Aorta (tissue), 5 donors: ENCODE data around the gene METTL23. TPM values are rescaled to one million over a fixed set of nuclear protein-coding genes. Genes with fewer than 3 reads are reported as not detected.
"Not testable (repeated sequence)": the region's sequence is repeated elsewhere in the genome, so short reads cannot be mapped to it uniquely, and the experiment has no call there.

Experiments
- ATAC-seq: fragments of 200-7000 bp; cut with Tn5 transposase; one replicate; pipeline ENCODE4 v1.9.1; 2022; ENCODE audit warnings: moderate library complexity; ENCODE audit not compliant: low FRiP score
- DNase-seq, 2 donors: peaks; one replicate each; pipeline ENCODE4 v3.0.0-alpha.2; 2020
- H3K27ac ChIP-seq, 2 donors: one replicate each; pipeline ENCODE4 v1.5.1; 2013; ENCODE audit warnings: low read length in 2 of 2, mild to moderate bottlenecking in 2 of 2, moderate library complexity in 2 of 2, control low read depth in 1 of 2, inconsistent platforms in 1 of 2, low read depth in 1 of 2
- H3K27me3 ChIP-seq, 2 donors: one replicate each; pipeline ENCODE4 v1.6.1; 2013; ENCODE audit warnings: control low read depth in 1 of 2, low read length in 1 of 2, mild to moderate bottlenecking in 1 of 2, moderate library complexity in 1 of 2; ENCODE audit not compliant: insufficient read depth in 2 of 2, control insufficient read depth in 1 of 2
- H3K36me3 ChIP-seq, 2 donors: one replicate each; pipeline ENCODE4 v1.6.1; 2013; ENCODE audit warnings: control low read depth in 1 of 2, low read length in 1 of 2, mild to moderate bottlenecking in 1 of 2; ENCODE audit not compliant: insufficient read depth in 2 of 2, control insufficient read depth in 1 of 2
- H3K4me1 ChIP-seq, 2 donors: one replicate each; pipeline ENCODE4 v1.6.1; 2013; ENCODE audit warnings: low read length in 2 of 2, control low read depth in 1 of 2, mild to moderate bottlenecking in 1 of 2, moderate library complexity in 1 of 2; ENCODE audit not compliant: insufficient read depth in 2 of 2, control insufficient read depth in 1 of 2
- H3K4me3 ChIP-seq, 2 donors: one replicate each; pipeline ENCODE4 v1.5.1; 2013; ENCODE audit warnings: low read length in 2 of 2, control low read depth in 1 of 2, mild to moderate bottlenecking in 1 of 2
- H3K9me3 ChIP-seq: one replicate; pipeline ENCODE4 v1.6.1; 2013; ENCODE audit warnings: mild to moderate bottlenecking, low read length; ENCODE audit not compliant: control insufficient read depth
- WGBS, 2 donors: extraction: QIAGEN DNeasy Blood & Tissue Kit; methylation state at CpG; one replicate each; pipeline ENCODE4 v1.1.7; 2013; 5-methylcytosine and 5-hydroxymethylcytosine counted together
- intact Hi-C, 2 donors: fragments of 100-400 bp; cut with DNase I; formaldehyde crosslinking; loops; one replicate each; pipeline versions ENCODE4 v1.14.2 to v1.15.0; 2022
- polyA plus RNA-seq, 2 donors: library from polyadenylated mRNA; stranded (reverse); fragments of 200-250 nt; gene quantifications; one replicate each; pipeline ENCODE4 v1.2.3, GENCODE V29; 2013
- total RNA-seq, 2 donors: library from RNA; stranded (reverse); fragmentation: NEBNext Ultra II Directional; extraction: Animal tissue kit (Norgen Biotek cat#: 25700); gene quantifications; one replicate each; pipeline ENCODE4 v1.2.1, GENCODE V29; 2021
- donor health status: healthy with polysubstance abuse.
- donor health status: Bipolar disorder and iron deficiency.
- donor health status: DM: no; HTN: no; CAD: no.
- donor health status: DM: no; HTN: no; CAD: no.
- donor health status: DM: yes; HTN: yes; CAD: no.

METTL23 gene
- total and polyA plus RNA-seq, 4 donors: 26.8 to 37.5 (median 28.2) TPM

DNA sequence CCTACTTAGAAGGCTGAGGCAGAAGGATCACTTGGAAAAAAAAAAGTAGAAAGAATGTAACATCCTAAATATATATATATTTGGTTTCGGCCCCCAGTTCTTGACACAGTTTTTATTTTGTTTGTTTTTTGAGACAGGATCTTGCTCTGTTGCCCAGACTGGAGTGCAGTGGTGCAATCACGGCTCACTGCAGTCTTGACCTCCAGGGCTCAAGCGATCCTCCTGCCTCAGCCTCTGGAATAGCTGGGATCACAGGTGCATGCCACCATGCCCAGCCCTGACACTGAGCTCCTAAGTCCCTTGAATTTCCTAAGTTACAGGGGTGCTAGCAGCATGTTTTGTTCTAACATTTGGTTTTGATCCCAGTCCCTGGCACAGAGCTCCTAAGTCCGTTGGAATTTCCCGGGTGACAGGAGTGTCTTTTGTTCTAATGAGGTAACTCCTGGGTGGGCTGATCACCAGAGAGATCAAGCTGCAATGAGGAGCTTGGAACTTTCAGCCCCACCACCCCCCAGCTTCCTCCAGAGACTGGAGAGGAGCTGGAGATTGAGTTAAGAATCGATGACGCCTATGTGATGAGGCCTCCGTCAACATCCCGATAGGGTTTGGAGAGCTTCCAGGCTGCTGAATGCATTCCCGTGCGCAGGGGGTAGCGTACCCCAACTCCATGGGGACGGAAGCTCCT is 35.9 kb upstream of the METTL23 start:
- 83 to 84% methylated on average over 13 of the region's 13 CpGs for WGBS, 2 donors
- ATAC-seq (no peak), DNase-seq (peak; percentile 17 to 25)
- Histone ChIP-seq H3K27me3 (no peaks in the 10 kb centered on the region), H3K4me3 (no peak overlapping the region), H3K36me3 (no peaks in the 10 kb centered on the region), H3K4me1 (no peaks in the 10 kb centered on the region), H3K9me3 (no peaks in the 10 kb centered on the region), H3K27ac (no peak overlapping the region)
- intact Hi-C loops: no loop called here

- WGBS, 2 donors: 71 to 85% methylated on average over 14 of the region's 14 CpGs
- intact Hi-C loops: no loop called here
- no peak overlapping the region for H3K27ac ChIP-seq
These were observed 35.1 kb upstream of the METTL23 start for GRCh38 chr17:76691379-76692191.

DNA sequence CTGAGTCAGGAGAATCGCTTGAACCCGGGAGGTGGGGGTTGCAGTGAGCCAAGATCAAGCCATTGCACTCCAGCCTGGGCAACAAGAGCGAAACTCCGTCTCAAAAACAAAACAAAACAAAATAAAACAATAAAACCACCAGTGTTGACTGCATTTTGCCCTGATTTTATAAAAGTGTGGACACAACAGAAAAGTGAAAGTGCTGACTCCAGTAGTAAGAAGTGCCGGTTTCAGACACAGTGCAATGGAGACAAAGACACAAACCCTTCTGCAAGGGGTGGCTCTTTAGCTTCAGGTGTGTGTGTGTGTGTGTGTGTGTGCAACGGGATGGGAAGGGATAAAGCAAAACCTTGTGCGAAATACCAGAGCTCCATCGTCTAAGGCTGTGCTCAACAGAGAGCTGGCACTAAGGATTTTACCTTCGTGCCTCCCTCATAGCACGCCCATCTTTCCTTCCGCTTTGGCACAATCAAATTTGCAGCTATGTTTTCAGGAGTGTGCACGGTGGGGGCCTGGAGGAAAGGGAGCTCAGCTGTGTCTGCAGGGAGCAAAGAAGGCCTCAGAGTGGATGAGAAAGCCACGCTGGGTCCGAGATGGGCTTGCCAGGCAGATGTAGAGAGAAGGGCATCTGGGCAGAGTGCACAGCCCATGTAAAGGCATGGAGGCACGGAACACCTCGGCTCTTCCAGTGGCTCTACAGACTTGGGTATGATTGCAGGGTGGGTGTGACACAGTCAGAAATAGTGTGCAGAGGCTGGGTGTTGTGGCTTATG is 31.4 kb upstream of the METTL23 start:
- WGBS, 2 donors: 43 to 69% methylated on average over 16 of the region's 16 CpGs
- peak; percentile 41 to 52 for DNase-seq

More at GRCh38 chr17:76691379-76692191, 35.1 kb upstream of the METTL23 start:
- Histone ChIP-seq H3K36me3 (no peaks in the 10 kb centered on the region), H3K4me1 (no peaks in the 10 kb centered on the region), H3K4me3 (no peak overlapping the region), H3K9me3 (no peaks in the 10 kb centered on the region), H3K27me3 (no peaks in the 10 kb centered on the region)
- no peak for ATAC-seq
- DNase-seq: peak; percentile 14 to 49

GRCh38 chr17:76696763-76697701 is 29.6 kb upstream of the METTL23 start:
- 70 to 72% methylated on average over 25 of the region's 25 CpGs for WGBS, 2 donors
- DNase-seq: peak; percentile 43 to 60
- Histone ChIP-seq H3K4me3 (no peak overlapping the region), H3K27ac (peak overlapping the region; percentile 18 to 54), H3K27me3 (no peaks in the 10 kb centered on the region), H3K36me3 (no peaks in the 10 kb centered on the region), H3K9me3 (no peaks in the 10 kb centered on the region), H3K4me1 (peaks cover 2 to 7% of the 10 kb centered on the region in 2 donors)
- intact Hi-C loops: no loop called here
- no peak for ATAC-seq

More for the DNA sequence above, 31.4 kb upstream of the METTL23 start:
- peaks cover 2 to 7% of the 10 kb centered on the region in 2 donors for H3K4me1 ChIP-seq
- no peak overlapping the region for H3K4me3 ChIP-seq
- H3K36me3 ChIP-seq: no peaks in the 10 kb centered on the region
- H3K27me3 ChIP-seq: no peaks in the 10 kb centered on the region
- intact Hi-C loops: no loop called here
- peak overlapping the region in 1 of 2 donors; percentile 20 for H3K27ac ChIP-seq
- H3K9me3 ChIP-seq: no peaks in the 10 kb centered on the region
- ATAC-seq: no peak

DNA sequence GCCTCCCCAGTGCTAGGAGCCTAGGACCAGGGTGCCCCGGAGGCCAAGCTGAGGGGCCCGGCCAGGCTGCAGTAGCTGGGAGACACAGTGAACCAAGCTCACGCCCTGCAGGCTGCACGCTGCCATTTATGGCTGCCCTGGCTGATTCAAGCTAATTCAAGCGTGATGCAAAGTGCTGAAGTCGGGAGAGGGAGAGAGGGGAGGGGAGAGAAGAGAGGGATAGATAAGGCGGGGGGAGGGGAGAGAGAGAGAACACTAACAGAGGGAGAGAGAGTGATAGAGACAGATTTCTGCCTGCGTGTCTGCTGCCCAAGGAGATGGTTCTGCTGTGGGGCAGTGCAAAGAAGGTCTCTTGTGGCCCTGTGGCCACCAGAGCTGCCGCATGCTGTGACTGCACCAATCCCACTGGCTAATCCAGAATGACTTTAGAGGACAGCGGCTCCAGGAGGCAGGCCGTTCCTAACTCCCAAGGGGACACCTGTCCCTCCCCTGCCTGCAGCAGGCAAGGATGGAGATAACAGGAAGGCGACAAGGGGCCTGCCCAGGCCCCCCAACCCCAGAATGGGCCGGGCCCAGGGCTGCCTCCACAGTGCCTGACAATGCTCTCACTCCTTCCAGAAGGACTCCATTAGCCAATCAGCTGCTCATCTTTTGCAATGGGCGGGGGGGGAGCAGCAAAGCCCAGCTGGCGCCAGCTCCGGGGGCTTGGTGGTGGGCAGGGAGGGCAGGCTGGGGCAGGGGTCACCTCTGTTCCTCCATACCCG is 28.8 kb upstream of the METTL23 start:
- intact Hi-C loops: no loop called here
- ATAC-seq: peak; percentile 26
- Histone ChIP-seq H3K9me3 (no peaks in the 10 kb centered on the region), H3K36me3 (no peaks in the 10 kb centered on the region), H3K27me3 (no peaks in the 10 kb centered on the region), H3K27ac (peak overlapping the region in 1 of 2 donors; percentile 54), H3K4me1 (peaks cover 2 to 7% of the 10 kb centered on the region in 2 donors), H3K4me3 (no peak overlapping the region)
- peak in 1 of 2 donors; percentile 50 for DNase-seq
- 17 to 20% methylated on average over 16 to 17 of the region's 17 CpGs for WGBS, 2 donors

- H3K27ac ChIP-seq: peak overlapping the region in 1 of 2 donors; percentile 54
- H3K4me1 ChIP-seq: not testable (repeated sequence)
- 44 to 49% methylated on average over 7 of the region's 7 CpGs for WGBS, 2 donors
These were observed 28.1 kb upstream of the METTL23 start for GRCh38 chr17:76698466-76698977.

DNA sequence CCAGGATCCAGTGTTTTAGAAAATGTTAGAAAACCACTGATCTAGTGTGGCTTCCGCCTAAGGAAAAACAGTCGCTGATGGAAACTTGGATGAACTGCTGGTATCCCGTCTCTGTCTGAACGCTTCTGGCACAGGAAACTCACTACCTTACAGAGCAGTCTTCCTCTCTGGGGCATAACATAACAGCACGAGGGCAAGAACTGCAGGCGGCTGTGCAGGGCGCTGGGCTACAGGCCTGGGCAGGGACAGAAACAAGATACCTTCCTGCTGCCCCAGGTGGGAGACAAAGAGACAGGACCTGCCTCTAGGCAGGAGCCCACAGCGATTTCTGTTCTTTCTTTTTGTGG is 26.4 kb upstream of the METTL23 start:
- Histone ChIP-seq H3K27me3 (no peaks in the 10 kb centered on the region), H3K9me3 (no peaks in the 10 kb centered on the region), H3K36me3 (no peaks in the 10 kb centered on the region), H3K4me3 (no peak overlapping the region), H3K27ac (peak overlapping the region in 1 of 2 donors; percentile 54), H3K4me1 (peaks cover 2 to 7% of the 10 kb centered on the region in 2 donors)
- 37 to 40% methylated on average over 8 of the region's 8 CpGs for WGBS, 2 donors
- no peak for DNase-seq
- intact Hi-C loops: no loop called here
- peak; percentile 13 for ATAC-seq

More at GRCh38 chr17:76698466-76698977, 28.1 kb upstream of the METTL23 start:
- ATAC-seq, intact Hi-C loops, H3K27me3 ChIP-seq, H3K4me3 ChIP-seq, H3K36me3 ChIP-seq, H3K9me3 ChIP-seq: not testable (repeated sequence)
- DNase-seq: peak in 1 of 2 donors; percentile 21
